HCT116 (cell line): ENCODE data around the gene C16orf78. TPM values are rescaled to one million over a fixed set of nuclear protein-coding genes. Genes with fewer than 3 reads are reported as not detected.

Experiments
- ATAC-seq: fragments of 200-7000 bp; cut with Tn5 transposase; 2 replicates; pipeline ENCODE4 v1.9.1; 2020; ENCODE audit warnings: mild to moderate bottlenecking, moderate library complexity
- BruUV-seq: library from RNA; stranded (reverse); fragments of 400-500 nt; replicated peaks from 2 replicates; lab custom pipeline; 2021; lab: Mats Ljungman, UMichigan
- CTCF ChIA-PET: fragments of 300-600 bp; sonication (Branson Sonifier 250); formaldehyde crosslinking; loops from one replicate; lab custom pipeline; 2021; ENCODE audit warnings: antibody characterized with exemption; lab: Charles Lee
- POLR2A ChIA-PET: fragments of 300-600, 350-600 bp; sonication (Branson Sonifier 250); formaldehyde crosslinking; loops from one replicate; lab custom pipeline; 2021; ENCODE audit warnings: antibody characterized with exemption; lab: Charles Lee
- RAD21 ChIA-PET, 2 experiments: fragments of 300-600 bp; sonication (Branson Sonifier 250); formaldehyde crosslinking; loops; one replicate each; lab custom pipeline; 2023; ENCODE audit warnings: low total read pairs in 2 of 2; ENCODE audit not compliant: uncharacterized antibody in 2 of 2, unreplicated experiment in 2 of 2, low non-redundant PET in 1 of 2; lab: Charles Lee
- DNase-seq: peaks from one replicate; pipeline ENCODE4 v3.0.0-alpha.2; 2010; ENCODE audit warnings: low read depth, low spot score
- H2AFZ ChIP-seq: fragments of 200-600 bp; shearing (Covaris generic), sonication (generic); 2 replicates; pipeline ENCODE4 v1.6.1; 2017; ENCODE audit warnings: low read depth, mixed run types, mixed read lengths, antibody characterized with exemption, low read length; ENCODE audit not compliant: poor library complexity, severe bottlenecking
- H3K27ac ChIP-seq: 2 replicates; pipeline ENCODE4 v1.5.1; 2012; ENCODE audit warnings: low read depth, low read length
- H3K27me3 ChIP-seq: fragments of 200-600 bp; sonication (generic); 2 replicates; pipeline ENCODE4 v1.6.1; 2016; ENCODE audit warnings: mixed run types, low read length, mixed read lengths; ENCODE audit not compliant: insufficient read depth
- H3K36me3 ChIP-seq, 2 experiments: fragments of 200-500 bp in 1 of 2; fragments of 200-600 bp in 1 of 2; sonication (Bioruptor generic) in 1 of 2; sonication (generic) in 1 of 2; 2 replicates each; pipeline versions ENCODE4 v1.5.1 to v1.6.1; 2014 to 2016; ENCODE audit warnings: low read length in 2 of 2, inconsistent platforms in 1 of 2, mixed read lengths in 1 of 2, mixed run types in 1 of 2; ENCODE audit not compliant: insufficient read depth in 2 of 2, control insufficient read depth in 1 of 2
- H3K4me1 ChIP-seq, 2 experiments: fragments of 200-600 bp in 1 of 2; sonication (generic) in 1 of 2; 2 replicates each; pipeline versions ENCODE4 v1.5.1 to v1.6.1; 2012 to 2017; ENCODE audit warnings: low read length in 2 of 2, inconsistent platforms in 1 of 2, mild to moderate bottlenecking in 1 of 2, mixed read lengths in 1 of 2, mixed run types in 1 of 2, moderate library complexity in 1 of 2; ENCODE audit not compliant: insufficient read depth in 2 of 2, control insufficient read depth in 1 of 2
- H3K4me2 ChIP-seq: fragments of 200-600 bp; sonication (generic); 2 replicates; pipeline ENCODE4 v1.6.1; 2017; ENCODE audit warnings: mixed run types, low read length, mixed read lengths
- H3K4me3 ChIP-seq, 2 experiments: fragments of 200-600 bp in 1 of 2; sonication (generic) in 1 of 2; replicated peaks in 1 of 2; 2 replicates each; pipeline ENCODE4 v1.5.1; 2011 to 2016; ENCODE audit warnings: low read length in 2 of 2, control low read depth in 1 of 2, low read depth in 1 of 2, mild to moderate bottlenecking in 1 of 2, mixed read lengths in 1 of 2, mixed run types in 1 of 2
- H3K79me2 ChIP-seq: fragments of 200-600 bp; sonication (generic); 2 replicates; pipeline ENCODE4 v1.6.1; 2017; ENCODE audit warnings: mild to moderate bottlenecking, mixed run types, low read length, moderate library complexity, mixed read lengths; ENCODE audit not compliant: insufficient read depth
- H3K9ac ChIP-seq: fragments of 200-600 bp; sonication (generic); 2 replicates; pipeline ENCODE4 v1.6.1; 2016; ENCODE audit warnings: low read length, mixed read lengths
- H3K9me2 ChIP-seq: fragments of 200-600 bp; sonication (generic), shearing (Covaris generic); 2 replicates; pipeline ENCODE4 v1.6.1; 2017; ENCODE audit warnings: mixed run types, mild to moderate bottlenecking, moderate library complexity; ENCODE audit not compliant: insufficient read depth
- H3K9me3 ChIP-seq, 2 experiments: fragments of 200-500 bp in 1 of 2; fragments of 200-600 bp in 1 of 2; sonication (Bioruptor generic) in 1 of 2; sonication (generic) in 1 of 2; 2 replicates each; pipeline ENCODE4 v1.6.1; 2014 to 2017; ENCODE audit warnings: low read length in 2 of 2, mixed read lengths in 2 of 2, inconsistent platforms in 1 of 2, low read depth in 1 of 2, mild to moderate bottlenecking in 1 of 2, mixed run types in 1 of 2, moderate library complexity in 1 of 2; ENCODE audit not compliant: control insufficient read depth in 1 of 2, insufficient read depth in 1 of 2
- H4K20me1 ChIP-seq: fragments of 200-600 bp; sonication (generic), shearing (Covaris generic); 2 replicates; pipeline ENCODE4 v1.6.1; 2017; ENCODE audit warnings: mixed run types, mild to moderate bottlenecking, moderate library complexity; ENCODE audit not compliant: insufficient read depth
- CBX3 ChIP-seq: IDR thresholded peaks from 2 replicates; pipeline ENCODE4 v1.6.1; 2012; ENCODE audit warnings: low read depth
- CTCF ChIP-seq, 3 experiments: fragments of 200-600 bp in 1 of 3; sonication (generic) in 1 of 3; IDR thresholded peaks in 2 of 3; conservative IDR thresholded peaks in 1 of 3; 2 replicates each; pipeline ENCODE4 v1.5.1; 2012 to 2017; ENCODE audit warnings: low read depth in 2 of 3, low read length in 2 of 3, antibody characterized with exemption in 1 of 3, borderline replicate concordance in 1 of 3, control low read depth in 1 of 3, mild to moderate bottlenecking in 1 of 3, mixed read lengths in 1 of 3, mixed run types in 1 of 3, moderate library complexity in 1 of 3; ENCODE audit not compliant: insufficient read depth in 1 of 3
- EGR1 ChIP-seq: IDR thresholded peaks from 2 replicates; pipeline ENCODE4 v1.6.1; 2012; ENCODE audit warnings: low read depth
- ELF1 ChIP-seq: IDR thresholded peaks from 2 replicates; pipeline ENCODE4 v1.6.1; 2012; ENCODE audit warnings: low read depth, borderline replicate concordance
- EZH2 ChIP-seq: fragments of 200-600 bp; sonication (generic); IDR thresholded peaks from 2 replicates; pipeline ENCODE4 v1.6.1; 2017; ENCODE audit warnings: antibody characterized with exemption, mixed run types
- EZH2phosphoT487 ChIP-seq: fragments of 200-600 bp; IDR thresholded peaks from 2 replicates; pipeline ENCODE4 v1.6.1; 2018; ENCODE audit warnings: antibody characterized with exemption, borderline replicate concordance
- FOSL1 ChIP-seq: IDR thresholded peaks from 2 replicates; pipeline ENCODE4 v1.6.1; 2012; ENCODE audit warnings: low read depth
- POLR2A ChIP-seq: IDR thresholded peaks from 2 replicates; pipeline ENCODE4 v1.7.0; 2011; ENCODE audit warnings: borderline replicate concordance; ENCODE audit not compliant: insufficient read depth, insufficient read length; ENCODE audit errors: extremely low read depth
- RAD21 ChIP-seq: IDR thresholded peaks from 2 replicates; pipeline ENCODE4 v1.6.1; 2012; ENCODE audit warnings: low read depth, mild to moderate bottlenecking
- REST ChIP-seq: IDR thresholded peaks from 2 replicates; pipeline ENCODE4 v1.6.1; 2012; ENCODE audit warnings: low read depth
- SIN3A ChIP-seq: IDR thresholded peaks from 2 replicates; pipeline ENCODE4 v1.6.1; 2012; ENCODE audit warnings: low read depth
- SP1 ChIP-seq: IDR thresholded peaks from 2 replicates; pipeline ENCODE4 v1.6.1; 2012; ENCODE audit warnings: low read depth
- SRF ChIP-seq: IDR thresholded peaks from 2 replicates; pipeline ENCODE4 v1.6.1; 2012; ENCODE audit warnings: low read depth
- TCF7L2 ChIP-seq: IDR thresholded peaks from 2 replicates; pipeline ENCODE4 v1.7.0; 2011; ENCODE audit warnings: borderline replicate concordance, inconsistent platforms; ENCODE audit not compliant: insufficient read depth, insufficient read length; ENCODE audit errors: extremely low read depth
- ZBTB33 ChIP-seq: IDR thresholded peaks from 2 replicates; pipeline ENCODE4 v1.6.1; 2011; ENCODE audit warnings: mild to moderate bottlenecking, low read length, moderate library complexity; ENCODE audit not compliant: insufficient replicate concordance; ENCODE audit errors: extremely low read depth
- ZNF274 ChIP-seq: fragments of 200-500 bp; sonication (Bioruptor generic); IDR thresholded peaks from 2 replicates; pipeline ENCODE4 v1.6.1; 2014; ENCODE audit warnings: mild to moderate bottlenecking, low read depth, low read length, inconsistent platforms
- intact Hi-C: fragments of 100-400 bp; cut with micrococcal nuclease; formaldehyde crosslinking; loops from 2 replicates; pipeline ENCODE4 v1.10.0; 2022
- total RNA-seq: library from RNA; stranded (reverse); gene quantifications from one replicate; pipeline ENCODE4 v1.2.1, GENCODE V29; 2021; ENCODE audit not compliant: unreplicated experiment

C16orf78 gene
- total RNA-seq, 1 experiment from 2014 or later, result not detected

GRCh38 chr16:49327466-49327865 lies 46.1 kb upstream of the C16orf78 start:
- Histone ChIP-seq H3K36me3 (no peaks in the 10 kb centered on the region), H3K27me3 (peaks cover 55% of the 10 kb centered on the region), H3K4me3 (no peak overlapping the region), H2AFZ (no peak overlapping the region), H3K9me3 (no peaks in the 10 kb centered on the region), H4K20me1 (no peaks in the 10 kb centered on the region), H3K4me1 (no peaks in the 10 kb centered on the region), H3K9ac (no peak overlapping the region), H3K4me2 (no peak overlapping the region), H3K27ac (no peak overlapping the region), H3K79me2 (no peaks in the 10 kb centered on the region), H3K9me2 (no peaks in the 10 kb centered on the region)
- POLR2A ChIA-PET, result no interaction called here
- TF ChIP-seq ELF1 (no peak), ZBTB33 (no peak), TCF7L2 (no peak), POLR2A (no peak), EGR1 (no peak), CBX3 (no peak), EZH2phosphoT487 (no peak), SRF (no peak), CTCF (IDR thresholded peaks at IDR 0.05 in 2 of 3, conservative IDR thresholded peaks at IDR 0.05 in 1 of 3; ENCODE audit: borderline replicate concordance in 1 of 3, insufficient read depth in 1 of 3, low read depth in 2 of 3, low read length in 2 of 3) (no peak), EZH2 (no peak), ZNF274 (no peak), REST (no peak), FOSL1 (no peak), SIN3A (no peak), RAD21 (no peak), SP1 (no peak)
- DNase-seq (no peak), ATAC-seq (no peak)
- CTCF ChIA-PET, result no interaction called here
- intact Hi-C loops, result no loop called here
- RAD21 ChIA-PET, result no interaction called here
- BruUV-seq, result no TSS peak
